HepG2 (cell line): Measurements from ENCODE around the gene FBXO9. TPM values are rescaled to one million over a fixed set of nuclear protein-coding genes. Genes with fewer than 3 reads are reported as not detected.

Experiments
- ATAC-seq: fragments of 200-7000 bp; cut with Tn5 transposase; 3 replicates; pipeline ENCODE4 v1.9.1; 2020; ENCODE audit warnings: mild to moderate bottlenecking, moderate library complexity
- BruUV-seq: library from RNA; stranded (reverse); fragments of 400-500 nt; replicated peaks from 2 replicates; lab custom pipeline; 2021; lab: Mats Ljungman, UMichigan
- CTCF ChIA-PET: fragments of 300-600 bp; formaldehyde crosslinking; extraction: SDS; loops from one replicate; lab custom pipeline; 2021; ENCODE audit warnings: low total read pairs, inconsistent platforms, low intra/inter-chr PET ratio; lab: Yijun Ruan, JAX
- POLR2A ChIA-PET: fragments of 350-600 bp; sonication (Branson Sonifier 250); formaldehyde crosslinking; loops from one replicate; lab custom pipeline; 2020; ENCODE audit warnings: antibody characterized with exemption, inconsistent platforms; lab: Yijun Ruan, JAX
- DNase-seq: peaks from one replicate; pipeline ENCODE4 v3.0.0-alpha.2; 2015; ENCODE audit warnings: low spot score
- FAIRE-seq: peaks from 3 replicates; lab custom pipeline; 2011; peaks lifted over from hg19 to GRCh38; lab: Jason Lieb, UNC
- H2AFZ ChIP-seq: one replicate; pipeline ENCODE4 v1.6.1; 2011; ENCODE audit warnings: low read length, inconsistent platforms
- H3K27ac ChIP-seq: fragments of 300-600 bp; 3 replicates; pipeline ENCODE4 v1.8.0; 2011; ENCODE audit warnings: mixed run types, mild to moderate bottlenecking, mixed read lengths, low read length, inconsistent platforms; ENCODE audit not compliant: insufficient read depth; ENCODE audit errors: extremely low read length
- H3K27me3 ChIP-seq, 2 experiments: fragments of 200-600 bp in 1 of 2; 2 replicates in 1 of 2; 3 replicates in 1 of 2; pipeline versions ENCODE4 v1.6.0 to v1.8.0; 2011; ENCODE audit warnings: low read length in 2 of 2, mild to moderate bottlenecking in 2 of 2, moderate library complexity in 2 of 2, inconsistent platforms in 1 of 2; ENCODE audit not compliant: insufficient read depth in 2 of 2, control insufficient read depth in 1 of 2
- H3K36me3 ChIP-seq, 2 experiments: fragments of 200-600 bp in 1 of 2; replicated peaks in 1 of 2; 2 replicates in 1 of 2; 3 replicates in 1 of 2; pipeline versions ENCODE4 v1.5.1 to v1.8.0; 2011; ENCODE audit warnings: low read length in 2 of 2, inconsistent platforms in 1 of 2; ENCODE audit not compliant: insufficient read depth in 2 of 2, control insufficient read depth in 1 of 2
- H3K4me1 ChIP-seq: 2 replicates; pipeline ENCODE4 v1.5.1; 2012; ENCODE audit warnings: low read length, inconsistent platforms; ENCODE audit not compliant: insufficient read depth
- H3K4me2 ChIP-seq: 2 replicates; pipeline ENCODE4 v1.6.0; 2011; ENCODE audit warnings: low read depth, low read length, inconsistent platforms
- H3K4me3 ChIP-seq, 3 experiments: fragments of 200-600 bp in 1 of 3; sonication (generic), shearing (Covaris generic) in 1 of 3; replicated peaks in 1 of 3; 2 replicates each; pipeline ENCODE4 v1.5.1; 2011 to 2016; ENCODE audit warnings: low read length in 3 of 3, inconsistent platforms in 2 of 3, low read depth in 2 of 3, mild to moderate bottlenecking in 2 of 3, control low read depth in 1 of 3, mixed read lengths in 1 of 3; ENCODE audit not compliant: insufficient read depth in 1 of 3
- H3K79me2 ChIP-seq: one replicate; pipeline ENCODE4 v1.6.1; 2011; ENCODE audit warnings: low read length, inconsistent platforms; ENCODE audit not compliant: insufficient read depth
- H3K9ac ChIP-seq: 2 replicates; pipeline ENCODE4 v1.6.0; 2011; ENCODE audit warnings: mild to moderate bottlenecking, low read depth, low read length, inconsistent platforms; ENCODE audit not compliant: insufficient read depth
- H3K9me3 ChIP-seq: 2 replicates; pipeline ENCODE4 v1.5.1; 2012; ENCODE audit warnings: mild to moderate bottlenecking, low read length
- H4K20me1 ChIP-seq: 2 replicates; pipeline ENCODE4 v1.6.0; 2011; ENCODE audit warnings: inconsistent platforms, mild to moderate bottlenecking, low read length, moderate library complexity; ENCODE audit not compliant: insufficient read depth
- ASH2L ChIP-seq: fragments of 300-600, 200-600 bp; sonication (generic); IDR thresholded peaks from 2 replicates; pipeline ENCODE4 v1.7.0; 2017; ENCODE audit warnings: low read depth, mild to moderate bottlenecking, moderate library complexity, mixed read lengths, low read length; ENCODE audit not compliant: insufficient read length
- ATF1 ChIP-seq: IDR thresholded peaks from 2 replicates; pipeline ENCODE4 v1.6.1; 2016; ENCODE audit warnings: mild to moderate bottlenecking, control low read depth
- CC2D1A ChIP-seq: sonication (generic); formaldehyde crosslinking; IDR thresholded peaks from 2 replicates; pipeline ENCODE4 v1.8.1; 2023; ENCODE audit warnings: mild to moderate bottlenecking, missing genetic modification reagents
- NFE2L1 ChIP-seq: sonication (generic); formaldehyde crosslinking; IDR thresholded peaks from 2 replicates; pipeline ENCODE4 v1.4.0; 2020; ENCODE audit warnings: missing genetic modification reagents, mild to moderate bottlenecking, borderline replicate concordance
- SMYD3 ChIP-seq: sonication (generic); formaldehyde crosslinking; IDR thresholded peaks from 2 replicates; pipeline ENCODE4 v1.8.1; 2023; ENCODE audit warnings: mild to moderate bottlenecking, missing genetic modification reagents
- ZFP90 ChIP-seq: sonication (generic); formaldehyde crosslinking; IDR thresholded peaks from 2 replicates; pipeline ENCODE4 v1.8.0; 2022; ENCODE audit warnings: missing genetic modification reagents, mild to moderate bottlenecking, inconsistent platforms, borderline replicate concordance
- ZNF329 ChIP-seq: sonication (generic); formaldehyde crosslinking; IDR thresholded peaks from 2 replicates; pipeline ENCODE4 v1.9.0; 2021; ENCODE audit warnings: low read depth, mild to moderate bottlenecking, missing genetic modification reagents
- ZNF75D ChIP-seq: sonication (generic); formaldehyde crosslinking; IDR thresholded peaks from 2 replicates; pipeline ENCODE4 v1.8.1; 2023; ENCODE audit warnings: missing genetic modification reagents, mild to moderate bottlenecking, borderline replicate concordance
- ZNF782 ChIP-seq: sonication (generic); formaldehyde crosslinking; IDR thresholded peaks from 2 replicates; pipeline ENCODE4 v1.4.0; 2020; ENCODE audit warnings: missing genetic modification reagents, mild to moderate bottlenecking, borderline replicate concordance
- WGBS: methylation state at CpG from one replicate; pipeline ENCODE4 v1.1.6; 2017; ENCODE audit warnings: low lambda C conversion rate; 5-methylcytosine and 5-hydroxymethylcytosine counted together
- in situ Hi-C: cut with HindIII; loops from 2 replicates; pipeline ENCODE4 v1.10.0; 2017; ENCODE audit warnings: low pct_unique_long_range_greater_than_20kb; ENCODE audit not compliant: extremely low pct_ligation_motif_present
- intact Hi-C: fragments of 100-400 bp; cut with micrococcal nuclease; formaldehyde crosslinking; loops from one replicate; pipeline ENCODE4 v1.10.0; 2022; ENCODE audit not compliant: unreplicated experiment
- polyA plus RNA-seq, 8 experiments: library from polyadenylated mRNA; depleted of rRNA in 3 of 8; stranded (reverse) in 7 of 8; unstranded in 1 of 8; fragments of >200 nt; fragmentation: Illumina TruSeq in 4 of 8; extraction: Trizol in 4 of 8; gene quantifications; 2 replicates each; pipeline versions ENCODE4 v1.2.1 to v1.2.3, GENCODE V29; 2011 to 2016; ENCODE audit warnings: low read depth in 4 of 8, missing spikeins in 1 of 8, mixed read lengths in 1 of 8; ENCODE audit not compliant: insufficient read depth in 1 of 8
- total RNA-seq, 5 experiments: library from RNA; depleted of rRNA; stranded (reverse); fragments of >200 nt; fragmentation: Illumina TruSeq; extraction: Trizol; gene quantifications; 2 replicates each; pipeline ENCODE4 v1.2.3, GENCODE V29; 2016; ENCODE audit warnings: low read depth in 1 of 5
- TF ChIP-seq, protein P1 (sequence below): sonication (generic); formaldehyde crosslinking; IDR thresholded peaks from 2 replicates; pipeline ENCODE4; 2020; ENCODE audit warnings: missing genetic modification reagents, mild to moderate bottlenecking, borderline replicate concordance

FBXO9 gene
- total and polyA plus RNA-seq, 2 of the 13 experiments (the other 11 are each of a cell fraction or from before 2014, with no cell fraction given), result 64.3 to 98.4 TPM

- Histone ChIP-seq H3K4me1 (no peaks in the 10 kb centered on the region), H2AFZ (no peak overlapping the region), H3K79me2 (no peaks in the 10 kb centered on the region), H4K20me1 (no peaks in the 10 kb centered on the region), H3K4me3 (no peak overlapping the region), H3K9me3 (no peaks in the 10 kb centered on the region), H3K27me3 (no peaks in the 10 kb centered on the region), H3K27ac (no peak overlapping the region), H3K4me2 (no peak overlapping the region), H3K9ac (no peak overlapping the region), H3K36me3 (peaks cover 14 to 45% of the 10 kb centered on the region in 2 experiments)
- intact Hi-C loops, result loop anchor here (2.0 kb wide), 1 partner anchor 30 kb away; no protein-coding TSS in a partner anchor
- ChIA-PET CTCF (no interaction called here), POLR2A (no interaction called here)
- FAIRE-seq (no peak), ATAC-seq (no peak), DNase-seq (no peak)
- no TSS peak for BruUV-seq
- 91% methylated on average over 3 of the region's 3 CpGs for WGBS
- in situ Hi-C loops, result no loop called here
- TF ChIP-seq, protein P1, sequence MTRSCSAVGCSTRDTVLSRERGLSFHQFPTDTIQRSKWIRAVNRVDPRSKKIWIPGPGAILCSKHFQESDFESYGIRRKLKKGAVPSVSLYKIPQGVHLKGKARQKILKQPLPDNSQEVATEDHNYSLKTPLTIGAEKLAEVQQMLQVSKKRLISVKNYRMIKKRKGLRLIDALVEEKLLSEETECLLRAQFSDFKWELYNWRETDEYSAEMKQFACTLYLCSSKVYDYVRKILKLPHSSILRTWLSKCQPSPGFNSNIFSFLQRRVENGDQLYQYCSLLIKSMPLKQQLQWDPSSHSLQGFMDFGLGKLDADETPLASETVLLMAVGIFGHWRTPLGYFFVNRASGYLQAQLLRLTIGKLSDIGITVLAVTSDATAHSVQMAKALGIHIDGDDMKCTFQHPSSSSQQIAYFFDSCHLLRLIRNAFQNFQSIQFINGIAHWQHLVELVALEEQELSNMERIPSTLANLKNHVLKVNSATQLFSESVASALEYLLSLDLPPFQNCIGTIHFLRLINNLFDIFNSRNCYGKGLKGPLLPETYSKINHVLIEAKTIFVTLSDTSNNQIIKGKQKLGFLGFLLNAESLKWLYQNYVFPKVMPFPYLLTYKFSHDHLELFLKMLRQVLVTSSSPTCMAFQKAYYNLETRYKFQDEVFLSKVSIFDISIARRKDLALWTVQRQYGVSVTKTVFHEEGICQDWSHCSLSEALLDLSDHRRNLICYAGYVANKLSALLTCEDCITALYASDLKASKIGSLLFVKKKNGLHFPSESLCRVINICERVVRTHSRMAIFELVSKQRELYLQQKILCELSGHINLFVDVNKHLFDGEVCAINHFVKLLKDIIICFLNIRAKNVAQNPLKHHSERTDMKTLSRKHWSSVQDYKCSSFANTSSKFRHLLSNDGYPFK (CRISPR knock-in tag), result no peak
- TF ChIP-seq ZNF329 (CRISPR knock-in tag) (no peak), ATF1 (CRISPR knock-in tag) (no peak)
Measured at GRCh38 chr6:53026526-53026925, 38.7 kb upstream of the FBXO9 start.

DNA sequence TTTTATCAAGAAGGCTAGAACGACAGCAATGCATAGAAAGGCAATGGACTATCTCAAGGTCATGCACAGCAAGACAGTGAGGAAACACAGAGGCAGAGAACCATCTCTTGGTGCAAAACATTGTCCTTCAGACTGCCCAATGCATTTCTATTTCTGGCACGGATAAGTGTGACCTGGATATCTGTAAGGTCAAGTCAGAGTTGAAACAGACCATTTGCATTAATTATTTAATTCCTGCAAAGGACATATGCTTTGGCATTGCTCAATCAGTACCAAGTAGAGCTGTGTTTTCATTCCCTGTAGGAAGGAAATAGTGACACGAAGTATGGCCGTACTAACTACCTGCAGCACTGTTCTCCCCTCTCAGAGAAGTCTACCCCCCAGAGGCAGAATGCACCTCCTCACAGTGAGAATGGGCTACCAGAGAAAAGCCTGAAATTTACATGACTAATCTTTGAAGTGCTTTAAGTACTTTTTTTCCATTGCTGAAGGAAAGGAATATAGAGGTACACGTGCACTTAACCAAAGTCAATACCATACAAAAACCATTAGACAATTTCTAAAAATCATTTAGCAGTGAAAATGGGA lies 38.0 kb upstream of the FBXO9 start:
- FAIRE-seq, result no peak
- TF ChIP-seq ASH2L (no peak), SMYD3 (CRISPR knock-in tag) (no peak), NFE2L1 (no peak), CC2D1A (no peak), ZNF782 (CRISPR knock-in tag) (no peak), ZNF75D (no peak), ZFP90 (no peak)
- DNase-seq, result no peak
- H3K79me2 ChIP-seq, result no peaks in the 10 kb centered on the region
- H3K4me1 ChIP-seq, result no peaks in the 10 kb centered on the region
- no peak overlapping the region for H2AFZ ChIP-seq
- H4K20me1 ChIP-seq, result no peaks in the 10 kb centered on the region
- 94% methylated on average over 5 of the region's 5 CpGs for WGBS
- no peaks in the 10 kb centered on the region for H3K9me3 ChIP-seq
- in situ Hi-C loops, result no loop called here
- no peaks in the 10 kb centered on the region for H3K27me3 ChIP-seq
- H3K4me3 ChIP-seq, result no peak overlapping the region
- H3K4me2 ChIP-seq, result no peak overlapping the region
- H3K9ac ChIP-seq, result no peak overlapping the region
- no peak overlapping the region for H3K27ac ChIP-seq
- POLR2A ChIA-PET, result no interaction called here
- intact Hi-C loops, result loop anchor here (2.0 kb wide), 1 partner anchor 30 kb away; no protein-coding TSS in a partner anchor
- CTCF ChIA-PET, result no interaction called here
- H3K36me3 ChIP-seq, result peaks cover 18 to 51% of the 10 kb centered on the region in 2 experiments
- BruUV-seq, result no TSS peak
- no peak for ATAC-seq
